ENCODE measurements around the gene CST1. TPM values are rescaled to one million over a fixed set of nuclear protein-coding genes. Genes with fewer than 3 reads are reported as not detected.
A peak's percentile ranks its signal among the peaks of the same experiment; 100 is the strongest.
"Not testable (repeated sequence)": the region's sequence is repeated elsewhere in the genome, so short reads cannot be mapped to it uniquely, and the experiment has no call there.

CST1 gene
- total RNA-seq, 2 experiments from 2014 or later: not detected

GRCh38 chr20:23753589-23753988, 2.9 kb upstream of the CST1 start:
- H3K9me3 Mint-ChIP-seq (ENCODE audit: low read depth): no peaks in the 10 kb centered on the region
- no peaks in the 10 kb centered on the region for H3K4me1 Mint-ChIP-seq
- H3K36me3 Mint-ChIP-seq (ENCODE audit: low read depth): no peaks in the 10 kb centered on the region
- no peaks in the 10 kb centered on the region for H3K27me3 Mint-ChIP-seq
- ATAC-seq (no peak), DNase-seq (no peak)
- ChIA-PET POLR2A (no interaction called here), CTCF (no interaction called here)
- intact Hi-C loops (cut with DNase I, micrococcal nuclease): no loop called here
- H3K4me3 Mint-ChIP-seq: no peak overlapping the region
- H3K27ac Mint-ChIP-seq: no peak overlapping the region

GRCh38 chr20:23753194-23753548, 2.4 kb upstream of the CST1 start:
- H3K27me3 Mint-ChIP-seq: no peaks in the 10 kb centered on the region
- no peak overlapping the region for H3K27ac Mint-ChIP-seq
- no peaks in the 10 kb centered on the region for H3K4me1 Mint-ChIP-seq
- ChIA-PET CTCF (no interaction called here), POLR2A (no interaction called here)
- ATAC-seq (no peak), DNase-seq (no peak)
- no peaks in the 10 kb centered on the region for H3K36me3 Mint-ChIP-seq (ENCODE audit: low read depth)
- no peaks in the 10 kb centered on the region for H3K9me3 Mint-ChIP-seq (ENCODE audit: low read depth)
- intact Hi-C loops (cut with DNase I, micrococcal nuclease): no loop called here
- H3K4me3 Mint-ChIP-seq: no peak overlapping the region

GRCh38 chr20:23752481-23753193, 1.9 kb upstream of the CST1 start:
- no peaks in the 10 kb centered on the region for H3K27me3 Mint-ChIP-seq
- no peak overlapping the region for H3K27ac Mint-ChIP-seq
- DNase-seq (no peak), ATAC-seq (no peak)
- intact Hi-C loops (cut with DNase I, micrococcal nuclease): no loop called here
- POLR2A ChIA-PET: no interaction called here
- no peak overlapping the region for H3K4me3 Mint-ChIP-seq
- H3K36me3 Mint-ChIP-seq (ENCODE audit: low read depth): no peaks in the 10 kb centered on the region
- no peaks in the 10 kb centered on the region for H3K9me3 Mint-ChIP-seq (ENCODE audit: low read depth)
- CTCF ChIA-PET: no interaction called here
- no peaks in the 10 kb centered on the region for H3K4me1 Mint-ChIP-seq

DNA sequence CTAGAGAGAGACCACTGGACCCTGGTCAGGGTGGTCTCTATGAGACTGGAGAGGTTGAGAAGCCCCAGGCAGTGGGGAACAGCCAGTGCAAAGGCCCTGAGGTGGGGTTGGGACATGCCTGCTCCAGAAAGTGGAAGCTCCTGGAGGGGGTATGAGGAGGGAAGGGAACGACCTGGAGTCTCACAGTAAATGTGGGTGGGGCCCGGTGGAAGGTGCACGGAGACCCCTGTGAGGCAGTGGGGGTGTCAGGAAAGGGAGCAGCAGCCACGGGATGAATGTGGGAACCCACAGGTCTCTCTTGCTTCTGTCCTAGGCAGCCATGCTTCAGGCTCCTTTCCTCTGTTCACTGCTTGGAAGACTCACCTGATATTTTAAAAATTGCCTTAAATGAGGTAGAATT, 1.3 kb upstream of the CST1 start:
- CTCF ChIA-PET: no interaction called here
- Mint-ChIP-seq H3K27me3 (no peaks in the 10 kb centered on the region), H3K9me3 (ENCODE audit: low read depth) (no peaks in the 10 kb centered on the region), H3K36me3 (ENCODE audit: low read depth) (no peaks in the 10 kb centered on the region), H3K4me3 (no peak overlapping the region), H3K27ac (no peak overlapping the region), H3K4me1 (no peaks in the 10 kb centered on the region)
- no peak for DNase-seq
- intact Hi-C loops (cut with DNase I, micrococcal nuclease): no loop called here
- no peak for ATAC-seq
- POLR2A ChIA-PET: no interaction called here

DNA sequence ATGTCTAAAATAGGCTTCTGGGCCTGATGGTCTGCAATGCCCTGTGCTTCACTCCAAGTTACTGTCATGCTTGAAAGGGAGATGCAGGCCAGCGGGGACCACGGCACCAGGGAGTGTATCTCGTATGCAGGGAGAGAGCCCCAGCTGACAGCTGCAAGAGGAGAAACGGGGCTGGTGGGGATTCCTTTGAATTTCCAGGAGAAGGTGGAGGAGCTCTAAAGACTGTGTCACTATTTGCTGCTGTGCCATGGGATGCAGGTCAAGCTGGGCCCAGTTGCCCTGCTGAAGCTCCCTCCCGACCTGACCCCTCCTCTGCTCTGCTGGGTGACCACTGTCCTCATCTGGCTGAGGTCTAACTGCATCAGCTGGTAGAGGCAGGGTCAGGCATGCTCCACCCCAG, 989 bp downstream of the CST1 start:
- Mint-ChIP-seq H3K27me3 (no peaks in the 10 kb centered on the region), H3K36me3 (ENCODE audit: low read depth) (no peaks in the 10 kb centered on the region), H3K4me3 (no peak overlapping the region), H3K4me1 (no peaks in the 10 kb centered on the region), H3K9me3 (ENCODE audit: low read depth) (no peaks in the 10 kb centered on the region), H3K27ac (no peak overlapping the region)
- ATAC-seq: no peak
- intact Hi-C loops (cut with DNase I, micrococcal nuclease): no loop called here
- no peak for DNase-seq
- ChIA-PET CTCF (no interaction called here), POLR2A (no interaction called here)

DNA sequence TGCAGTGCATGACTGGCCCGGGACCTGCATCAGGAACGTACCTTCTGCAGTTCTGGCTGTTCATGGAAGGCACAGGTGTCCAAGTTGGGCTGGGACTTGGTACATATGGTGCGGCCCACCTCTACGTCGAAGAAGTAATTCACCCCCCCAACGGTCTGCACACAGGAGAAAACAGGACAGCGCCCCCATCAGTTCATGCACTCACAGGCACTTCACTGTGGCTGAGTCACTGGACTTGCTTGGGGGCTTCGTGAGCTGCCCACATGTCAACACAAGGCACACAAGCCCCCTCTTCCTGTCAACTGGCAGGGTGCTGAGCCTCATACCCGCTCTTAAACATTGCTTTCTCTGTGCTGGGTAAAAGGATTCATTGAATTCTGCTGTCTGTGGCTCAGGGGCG, 1.8 kb downstream of the CST1 start:
- intact Hi-C loops (cut with DNase I, micrococcal nuclease); H3K4me1 Mint-ChIP-seq; DNase-seq; H3K27ac Mint-ChIP-seq; H3K4me3 Mint-ChIP-seq; POLR2A ChIA-PET; CTCF ChIA-PET; H3K27me3 Mint-ChIP-seq; H3K36me3 Mint-ChIP-seq (ENCODE audit: low read depth); ATAC-seq; H3K9me3 Mint-ChIP-seq (ENCODE audit: low read depth): not testable (repeated sequence)

- ATAC-seq; H3K4me1 Mint-ChIP-seq; intact Hi-C loops (cut with DNase I, micrococcal nuclease); H3K27ac Mint-ChIP-seq; H3K4me3 Mint-ChIP-seq; H3K27me3 Mint-ChIP-seq; DNase-seq; POLR2A ChIA-PET; H3K9me3 Mint-ChIP-seq (ENCODE audit: low read depth); CTCF ChIA-PET; H3K36me3 Mint-ChIP-seq (ENCODE audit: low read depth): not testable (repeated sequence)
These were observed 3.2 kb downstream of the CST1 start for GRCh38 chr20:23747551-23747950.

DNA sequence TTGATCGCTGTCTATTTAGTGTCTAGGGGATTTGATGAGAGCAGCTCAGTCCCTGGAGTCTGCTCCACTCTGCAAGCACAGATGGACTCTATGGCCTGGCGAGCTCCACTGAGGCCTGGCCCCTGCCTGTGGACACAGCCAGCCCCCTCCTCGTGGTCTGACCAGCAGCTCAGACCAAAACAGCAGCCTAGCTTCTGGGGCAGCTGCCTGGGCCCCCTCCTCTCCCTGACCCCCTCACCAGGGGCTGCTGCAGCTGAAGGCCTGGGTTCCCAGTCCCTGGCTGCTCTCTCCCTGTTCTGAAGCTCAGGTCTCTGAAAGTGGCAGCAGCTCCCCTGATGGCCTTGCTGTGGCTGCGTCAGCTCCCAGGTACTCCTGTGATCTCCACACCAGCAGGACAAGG, 3.6 kb downstream of the CST1 start:
- POLR2A ChIA-PET; DNase-seq; H3K36me3 Mint-ChIP-seq (ENCODE audit: low read depth); H3K4me1 Mint-ChIP-seq; H3K27me3 Mint-ChIP-seq; H3K4me3 Mint-ChIP-seq; H3K27ac Mint-ChIP-seq; H3K9me3 Mint-ChIP-seq (ENCODE audit: low read depth); CTCF ChIA-PET; intact Hi-C loops (cut with DNase I, micrococcal nuclease); ATAC-seq: not testable (repeated sequence)

DNA sequence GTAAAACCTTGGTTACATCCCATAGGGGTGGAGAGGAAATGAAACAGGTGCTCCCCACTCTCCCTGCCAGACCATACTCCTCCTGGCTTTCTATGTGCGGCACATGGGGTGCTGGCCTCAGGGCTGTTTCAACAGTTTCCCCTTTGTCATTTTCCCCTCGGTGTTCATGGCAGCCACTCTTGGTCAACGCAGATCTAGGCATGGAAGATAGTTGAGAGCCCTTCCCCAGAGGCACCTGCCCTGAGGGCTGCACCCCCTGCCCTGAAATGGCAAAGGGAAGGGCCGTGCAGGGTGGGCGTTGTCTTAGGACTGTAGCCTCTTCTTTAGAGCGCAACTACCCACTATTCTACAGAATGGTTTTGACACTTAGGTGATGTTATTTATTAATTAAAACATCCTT, 4.4 kb downstream of the CST1 start:
- H3K4me3 Mint-ChIP-seq: no peak overlapping the region
- H3K27me3 Mint-ChIP-seq: no peaks in the 10 kb centered on the region

GRCh38 chr20:23745247-23745646, 5.5 kb downstream of the CST1 start:
- intact Hi-C loops (cut with DNase I, micrococcal nuclease): no loop called here
- Mint-ChIP-seq H3K9me3 (ENCODE audit: low read depth) (no peaks in the 10 kb centered on the region), H3K36me3 (ENCODE audit: low read depth) (no peaks in the 10 kb centered on the region), H3K27me3 (no peaks in the 10 kb centered on the region), H3K4me1 (no peaks in the 10 kb centered on the region), H3K27ac (no peak overlapping the region), H3K4me3 (no peak overlapping the region)
- ATAC-seq (no peak), DNase-seq (no peak)
- CTCF ChIA-PET: no interaction called here
- POLR2A ChIA-PET: no interaction called here

More for the DNA sequence above, 4.4 kb downstream of the CST1 start:
- Mint-ChIP-seq H3K27ac (no peak overlapping the region), H3K4me1 (no peaks in the 10 kb centered on the region), H3K36me3 (ENCODE audit: low read depth) (no peaks in the 10 kb centered on the region), H3K9me3 (ENCODE audit: low read depth) (no peaks in the 10 kb centered on the region)
- ChIA-PET CTCF (no interaction called here), POLR2A (no interaction called here)
- ATAC-seq (no peak), DNase-seq (no peak)
- intact Hi-C loops (cut with DNase I, micrococcal nuclease): no loop called here

DNA sequence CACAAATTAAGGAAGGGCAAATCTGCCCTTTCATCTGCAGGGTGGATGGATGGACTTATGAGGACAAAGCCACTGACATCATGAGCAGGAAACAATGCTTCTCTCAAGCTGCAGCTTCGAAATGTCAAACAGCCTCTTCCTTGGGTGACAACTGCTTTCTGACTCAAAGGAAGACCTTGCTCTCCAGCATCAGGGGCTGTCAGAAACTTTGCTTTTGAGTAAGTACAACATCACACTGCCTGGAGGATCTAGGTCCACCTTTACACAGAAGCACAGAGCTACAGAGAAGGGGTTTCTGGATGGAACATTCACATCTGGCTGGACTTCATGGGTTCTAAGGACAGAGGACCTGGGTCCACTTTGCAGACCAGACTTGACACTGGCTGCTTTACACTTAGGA, 5.9 kb downstream of the CST1 start:
- H3K4me3 Mint-ChIP-seq: no peak overlapping the region
- no peaks in the 10 kb centered on the region for H3K36me3 Mint-ChIP-seq (ENCODE audit: low read depth)
- H3K4me1 Mint-ChIP-seq: no peaks in the 10 kb centered on the region
- H3K9me3 Mint-ChIP-seq (ENCODE audit: low read depth): no peaks in the 10 kb centered on the region
- H3K27ac Mint-ChIP-seq: no peak overlapping the region
- intact Hi-C loops (cut with DNase I, micrococcal nuclease): no loop called here
- peak; percentile 60 for ATAC-seq
- no peak for DNase-seq
- no peaks in the 10 kb centered on the region for H3K27me3 Mint-ChIP-seq
- ChIA-PET CTCF (no interaction called here), POLR2A (no interaction called here)

GRCh38 chr20:23735391-23735790, 15.3 kb downstream of the CST1 start:
- POLR2A ChIA-PET; CTCF ChIA-PET; intact Hi-C loops (cut with DNase I, micrococcal nuclease); H3K27ac Mint-ChIP-seq; H3K4me1 Mint-ChIP-seq; H3K9me3 Mint-ChIP-seq (ENCODE audit: low read depth); DNase-seq; H3K27me3 Mint-ChIP-seq; ATAC-seq; H3K36me3 Mint-ChIP-seq (ENCODE audit: low read depth); H3K4me3 Mint-ChIP-seq: not testable (repeated sequence)

GRCh38 chr20:23734949-23735348, 15.8 kb downstream of the CST1 start:
- H3K4me1 Mint-ChIP-seq; H3K9me3 Mint-ChIP-seq (ENCODE audit: low read depth); intact Hi-C loops (cut with DNase I, micrococcal nuclease); DNase-seq; ATAC-seq; CTCF ChIA-PET; H3K27ac Mint-ChIP-seq; H3K27me3 Mint-ChIP-seq; H3K36me3 Mint-ChIP-seq (ENCODE audit: low read depth); POLR2A ChIA-PET; H3K4me3 Mint-ChIP-seq: not testable (repeated sequence)
